Measurements from ENCODE around the gene PRC1. TPM values are rescaled to one million over a fixed set of nuclear protein-coding genes. Genes with fewer than 3 reads are reported as not detected.

PRC1 gene
- total and polyA plus RNA-seq, 2 of the 13 experiments (the other 11 are each of a cell fraction or from before 2014, with no cell fraction given), result 137 to 162 TPM

DNA sequence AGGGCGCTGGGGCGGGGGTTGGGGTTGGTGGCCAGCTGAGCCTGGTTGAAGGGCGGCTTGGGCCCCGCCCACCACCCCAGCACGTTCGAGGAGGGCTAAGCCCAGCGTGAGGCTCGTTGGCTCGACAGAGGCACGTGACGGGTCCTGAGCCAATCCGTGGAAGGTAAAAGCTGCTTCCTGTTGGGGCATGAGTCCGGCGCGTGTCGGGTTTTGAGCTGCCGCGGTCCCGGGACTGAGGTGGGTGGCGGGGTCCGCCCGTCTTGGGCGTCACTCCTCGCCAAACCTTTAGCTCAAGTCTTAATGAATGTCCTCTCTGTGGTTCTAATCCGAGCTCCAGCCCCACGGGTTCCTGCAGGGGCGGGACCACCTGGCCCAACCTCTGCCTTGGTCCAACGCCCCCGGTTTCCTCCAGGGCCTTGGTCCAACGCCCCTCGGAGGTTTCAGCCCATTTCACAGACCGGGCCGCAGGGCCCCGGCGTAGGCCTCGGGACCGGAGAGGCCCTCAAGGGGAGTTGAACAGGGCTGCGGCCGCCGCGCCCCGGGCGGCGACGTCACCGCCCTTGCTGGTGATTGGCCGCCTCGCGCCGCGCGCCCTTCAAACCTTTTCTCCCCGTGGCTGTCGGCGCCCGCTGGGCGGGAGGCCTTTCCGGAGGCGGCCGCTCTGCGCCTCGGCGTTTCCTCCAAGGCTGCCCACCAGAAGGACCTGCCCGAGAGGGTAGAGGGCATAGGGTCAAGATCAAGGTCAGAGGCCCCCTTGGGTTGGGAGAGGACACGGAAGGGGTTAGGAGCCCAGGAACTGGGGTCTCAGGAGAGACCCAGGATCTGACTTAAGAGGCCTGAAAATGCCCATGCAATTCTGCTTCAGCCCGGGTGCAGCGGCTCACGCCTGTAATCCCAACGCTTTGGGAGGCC lies 39.4 kb downstream of the PRC1 start, which contains the start of gene RCCD1 (continued):
- TF ChIP-seq ZNF562 (CRISPR knock-in tag; IDR thresholded peaks at IDR 0.05; ENCODE audit: borderline replicate concordance), result no peak
- TF ChIP-seq XRCC5 (optimal IDR thresholded peaks at IDR 0.05; ENCODE audit: low read length), result peak; percentile 38
- no peak for TF ChIP-seq ZFP1 (CRISPR knock-in tag; IDR thresholded peaks at IDR 0.05)
- TF ChIP-seq, protein P1, sequence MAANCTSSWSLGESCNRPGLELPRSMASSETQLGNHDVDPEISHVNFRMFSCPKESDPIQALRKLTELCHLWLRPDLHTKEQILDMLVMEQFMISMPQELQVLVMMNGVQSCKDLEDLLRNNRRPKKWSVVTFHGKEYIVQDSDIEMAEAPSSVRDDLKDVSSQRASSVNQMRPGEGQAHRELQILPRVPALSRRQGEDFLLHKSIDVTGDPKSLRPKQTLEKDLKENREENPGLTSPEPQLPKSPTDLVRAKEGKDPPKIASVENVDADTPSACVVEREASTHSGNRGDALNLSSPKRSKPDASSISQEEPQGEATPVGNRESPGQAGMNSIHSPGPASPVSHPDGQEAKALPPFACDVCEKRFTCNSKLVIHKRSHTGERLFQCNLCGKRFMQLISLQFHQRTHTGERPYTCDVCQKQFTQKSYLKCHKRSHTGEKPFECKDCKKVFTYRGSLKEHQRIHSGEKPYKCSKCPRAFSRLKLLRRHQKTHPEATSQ (CRISPR knock-in tag; IDR thresholded peaks at IDR 0.05; ENCODE audit: borderline replicate concordance), result peak; percentile 49; the same call in 1 of the 2 replicates
- TF ChIP-seq, protein P2, sequence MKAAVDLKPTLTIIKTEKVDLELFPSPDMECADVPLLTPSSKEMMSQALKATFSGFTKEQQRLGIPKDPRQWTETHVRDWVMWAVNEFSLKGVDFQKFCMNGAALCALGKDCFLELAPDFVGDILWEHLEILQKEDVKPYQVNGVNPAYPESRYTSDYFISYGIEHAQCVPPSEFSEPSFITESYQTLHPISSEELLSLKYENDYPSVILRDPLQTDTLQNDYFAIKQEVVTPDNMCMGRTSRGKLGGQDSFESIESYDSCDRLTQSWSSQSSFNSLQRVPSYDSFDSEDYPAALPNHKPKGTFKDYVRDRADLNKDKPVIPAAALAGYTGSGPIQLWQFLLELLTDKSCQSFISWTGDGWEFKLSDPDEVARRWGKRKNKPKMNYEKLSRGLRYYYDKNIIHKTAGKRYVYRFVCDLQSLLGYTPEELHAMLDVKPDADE (CRISPR knock-in tag; IDR thresholded peaks at IDR 0.05), result 0 out of 2 replicates have a peak, but pooled peaks have one; percentile 59
- TF ChIP-seq MAZ (IDR thresholded peaks at IDR 0.05; ENCODE audit: borderline replicate concordance, low read depth, low read length), result peak; percentile 68; the same call in 1 of the 2 replicates
- 0 out of 2 replicates have a peak, but pooled peaks have one; percentile 43 for TF ChIP-seq MAZ (CRISPR knock-in tag; IDR thresholded peaks at IDR 0.05; ENCODE audit: low read depth)
- TF ChIP-seq ZNF501 (CRISPR knock-in tag; IDR thresholded peaks at IDR 0.05), result peak; percentile 94
- TF ChIP-seq ISX (CRISPR knock-in tag; conservative IDR thresholded peaks at IDR 0.05), result 0 out of 2 replicates have a peak, but pooled peaks have one; percentile 79
- peak; percentile 90; the same call in 1 of the 2 replicates for TF ChIP-seq ZNF256 (CRISPR knock-in tag; conservative IDR thresholded peaks at IDR 0.05)
- TF ChIP-seq, protein P3, sequence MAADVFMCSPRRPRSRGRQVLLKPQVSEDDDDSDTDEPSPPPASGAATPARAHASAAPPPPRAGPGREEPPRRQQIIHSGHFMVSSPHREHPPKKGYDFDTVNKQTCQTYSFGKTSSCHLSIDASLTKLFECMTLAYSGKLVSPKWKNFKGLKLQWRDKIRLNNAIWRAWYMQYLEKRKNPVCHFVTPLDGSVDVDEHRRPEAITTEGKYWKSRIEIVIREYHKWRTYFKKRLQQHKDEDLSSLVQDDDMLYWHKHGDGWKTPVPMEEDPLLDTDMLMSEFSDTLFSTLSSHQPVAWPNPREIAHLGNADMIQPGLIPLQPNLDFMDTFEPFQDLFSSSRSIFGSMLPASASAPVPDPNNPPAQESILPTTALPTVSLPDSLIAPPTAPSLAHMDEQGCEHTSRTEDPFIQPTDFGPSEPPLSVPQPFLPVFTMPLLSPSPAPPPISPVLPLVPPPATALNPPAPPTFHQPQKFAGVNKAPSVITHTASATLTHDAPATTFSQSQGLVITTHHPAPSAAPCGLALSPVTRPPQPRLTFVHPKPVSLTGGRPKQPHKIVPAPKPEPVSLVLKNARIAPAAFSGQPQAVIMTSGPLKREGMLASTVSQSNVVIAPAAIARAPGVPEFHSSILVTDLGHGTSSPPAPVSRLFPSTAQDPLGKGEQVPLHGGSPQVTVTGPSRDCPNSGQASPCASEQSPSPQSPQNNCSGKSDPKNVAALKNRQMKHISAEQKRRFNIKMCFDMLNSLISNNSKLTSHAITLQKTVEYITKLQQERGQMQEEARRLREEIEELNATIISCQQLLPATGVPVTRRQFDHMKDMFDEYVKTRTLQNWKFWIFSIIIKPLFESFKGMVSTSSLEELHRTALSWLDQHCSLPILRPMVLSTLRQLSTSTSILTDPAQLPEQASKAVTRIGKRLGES (CRISPR knock-in tag; IDR thresholded peaks at IDR 0.05; ENCODE audit: borderline replicate concordance), result peak; percentile 96
- 0 out of 2 replicates have a peak, but pooled peaks have one; percentile 29 for TF ChIP-seq ZNF557 (CRISPR knock-in tag; IDR thresholded peaks at IDR 0.05)
- no peak for TF ChIP-seq ZNF746 (CRISPR knock-in tag; IDR thresholded peaks at IDR 0.05)
- no peak for TF ChIP-seq ZNF12 (CRISPR knock-in tag; IDR thresholded peaks at IDR 0.05)
- TF ChIP-seq TAF15 (IDR thresholded peaks at IDR 0.05; ENCODE audit: low read depth, low read length, poor library complexity, severe bottlenecking), result peak; percentile 44
- 0 out of 2 replicates have a peak, but pooled peaks have one; percentile 8 for TF ChIP-seq GABPA (IDR thresholded peaks at IDR 0.05; ENCODE audit: low read depth, low read length)
- TF ChIP-seq GABPA (CRISPR knock-in tag; IDR thresholded peaks at IDR 0.05; ENCODE audit: low read depth), result peak; percentile 61
- TF ChIP-seq, protein P4, sequence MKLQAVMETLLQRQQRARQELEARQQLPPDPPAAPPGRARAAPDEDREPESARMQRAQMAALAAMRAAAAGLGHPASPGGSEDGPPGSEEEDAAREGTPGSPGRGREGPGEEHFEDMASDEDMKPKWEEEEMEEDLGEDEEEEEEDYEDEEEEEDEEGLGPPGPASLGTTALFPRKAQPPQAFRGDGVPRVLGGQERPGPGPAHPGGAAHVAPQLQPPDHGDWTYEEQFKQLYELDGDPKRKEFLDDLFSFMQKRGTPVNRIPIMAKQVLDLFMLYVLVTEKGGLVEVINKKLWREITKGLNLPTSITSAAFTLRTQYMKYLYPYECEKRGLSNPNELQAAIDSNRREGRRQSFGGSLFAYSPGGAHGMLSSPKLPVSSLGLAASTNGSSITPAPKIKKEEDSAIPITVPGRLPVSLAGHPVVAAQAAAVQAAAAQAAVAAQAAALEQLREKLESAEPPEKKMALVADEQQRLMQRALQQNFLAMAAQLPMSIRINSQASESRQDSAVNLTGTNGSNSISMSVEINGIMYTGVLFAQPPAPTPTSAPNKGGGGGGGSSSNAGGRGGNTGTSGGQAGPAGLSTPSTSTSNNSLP (IDR thresholded peaks at IDR 0.05; ENCODE audit: low read depth, low read length), result no peak
- TF ChIP-seq, protein P5, sequence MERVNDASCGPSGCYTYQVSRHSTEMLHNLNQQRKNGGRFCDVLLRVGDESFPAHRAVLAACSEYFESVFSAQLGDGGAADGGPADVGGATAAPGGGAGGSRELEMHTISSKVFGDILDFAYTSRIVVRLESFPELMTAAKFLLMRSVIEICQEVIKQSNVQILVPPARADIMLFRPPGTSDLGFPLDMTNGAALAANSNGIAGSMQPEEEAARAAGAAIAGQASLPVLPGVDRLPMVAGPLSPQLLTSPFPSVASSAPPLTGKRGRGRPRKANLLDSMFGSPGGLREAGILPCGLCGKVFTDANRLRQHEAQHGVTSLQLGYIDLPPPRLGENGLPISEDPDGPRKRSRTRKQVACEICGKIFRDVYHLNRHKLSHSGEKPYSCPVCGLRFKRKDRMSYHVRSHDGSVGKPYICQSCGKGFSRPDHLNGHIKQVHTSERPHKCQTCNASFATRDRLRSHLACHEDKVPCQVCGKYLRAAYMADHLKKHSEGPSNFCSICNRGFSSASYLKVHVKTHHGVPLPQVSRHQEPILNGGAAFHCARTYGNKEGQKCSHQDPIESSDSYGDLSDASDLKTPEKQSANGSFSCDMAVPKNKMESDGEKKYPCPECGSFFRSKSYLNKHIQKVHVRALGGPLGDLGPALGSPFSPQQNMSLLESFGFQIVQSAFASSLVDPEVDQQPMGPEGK (CRISPR knock-in tag; IDR thresholded peaks at IDR 0.05), result peak; percentile 21

Measured in HepG2 (cell line).